Nephron progenitor cell (in vitro differentiated cells): ENCODE data around the gene MSANTD2.

Experiments used
- DNase-seq: peaks from one replicate; pipeline ENCODE4 v3.0.0; 2021
- H3K27ac Mint-ChIP-seq: 2 replicates; pipeline ENCODE4 v1.8.0; 2021; ENCODE audit warnings: mild to moderate bottlenecking, moderate library complexity, mixed read lengths
- H3K27me3 Mint-ChIP-seq: 2 replicates; pipeline ENCODE4 v1.8.0; 2021; ENCODE audit warnings: mild to moderate bottlenecking, low read depth, mixed read lengths; ENCODE audit not compliant: poor library complexity
- H3K36me3 Mint-ChIP-seq: 2 replicates; pipeline ENCODE4 v1.8.0; 2021; ENCODE audit warnings: low read depth, mixed read lengths
- H3K4me1 Mint-ChIP-seq: 2 replicates; pipeline ENCODE4 v1.8.0; 2021; ENCODE audit warnings: mixed read lengths
- H3K4me3 Mint-ChIP-seq: 2 replicates; pipeline ENCODE4 v1.8.0; 2021; ENCODE audit warnings: mild to moderate bottlenecking, moderate library complexity, mixed read lengths
- H3K9me3 Mint-ChIP-seq: 2 replicates; pipeline ENCODE4 v1.8.0; 2021; ENCODE audit warnings: mild to moderate bottlenecking, moderate library complexity, mixed read lengths
- TF ChIP-seq, protein P1 (sequence below): fragments of 200-600 bp; sonication (generic); IDR thresholded peaks from 2 replicates; pipeline ENCODE4 v1.5.0; 2021; ENCODE audit warnings: antibody characterized with exemption

The MSANTD2 gene

DNA sequence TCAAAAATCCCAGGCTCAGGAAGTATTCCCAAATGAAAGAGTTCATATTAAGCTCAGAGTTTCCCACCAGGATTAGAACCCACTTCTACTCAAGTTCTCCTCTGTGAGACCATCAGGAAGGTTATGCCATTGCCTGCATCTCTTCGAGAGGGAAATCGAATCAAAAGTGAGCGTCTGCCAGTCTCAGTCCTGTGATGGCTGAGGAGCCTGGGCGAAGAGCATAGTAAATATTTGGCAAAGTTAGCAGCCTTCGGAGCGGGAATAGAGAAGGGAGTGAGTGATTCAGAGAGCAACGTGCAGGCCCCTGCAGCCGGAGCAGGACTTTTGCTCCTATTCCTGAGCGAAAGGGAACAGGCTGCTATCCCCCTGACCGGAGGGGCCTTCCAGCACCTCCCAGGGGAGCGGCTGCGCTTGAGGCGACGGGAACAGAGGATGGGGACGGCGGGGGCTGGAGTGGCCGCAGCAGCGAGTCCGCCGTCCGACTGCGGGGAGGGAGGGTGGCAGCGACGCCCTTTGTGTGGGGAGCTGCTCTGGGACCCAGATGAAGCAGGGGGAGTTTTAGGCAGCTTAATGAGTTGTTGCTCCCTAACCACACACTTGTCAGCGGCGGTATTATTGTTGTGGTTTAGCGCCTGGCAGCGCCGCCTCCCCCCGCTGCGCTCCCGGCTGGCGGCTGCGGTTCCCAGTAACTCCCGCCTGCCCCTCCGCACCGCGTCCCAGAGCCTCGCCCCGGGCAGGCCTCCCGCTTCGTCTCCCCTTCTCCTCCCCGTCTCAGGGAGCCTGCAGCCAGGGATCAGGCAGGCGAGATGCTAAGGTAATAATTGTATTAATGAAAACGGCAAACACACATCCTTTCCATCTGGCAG is 82.2 kb downstream of the MSANTD2 start:
- Mint-ChIP-seq H3K4me3 (peak overlapping the region; percentile 82), H3K27ac (no peak overlapping the region), H3K36me3 (no peaks in the 10 kb centered on the region), H3K4me1 (peaks cover 45% of the 10 kb centered on the region), H3K9me3 (no peaks in the 10 kb centered on the region), H3K27me3 (peaks cover 99% of the 10 kb centered on the region)
- TF ChIP-seq, protein P1, sequence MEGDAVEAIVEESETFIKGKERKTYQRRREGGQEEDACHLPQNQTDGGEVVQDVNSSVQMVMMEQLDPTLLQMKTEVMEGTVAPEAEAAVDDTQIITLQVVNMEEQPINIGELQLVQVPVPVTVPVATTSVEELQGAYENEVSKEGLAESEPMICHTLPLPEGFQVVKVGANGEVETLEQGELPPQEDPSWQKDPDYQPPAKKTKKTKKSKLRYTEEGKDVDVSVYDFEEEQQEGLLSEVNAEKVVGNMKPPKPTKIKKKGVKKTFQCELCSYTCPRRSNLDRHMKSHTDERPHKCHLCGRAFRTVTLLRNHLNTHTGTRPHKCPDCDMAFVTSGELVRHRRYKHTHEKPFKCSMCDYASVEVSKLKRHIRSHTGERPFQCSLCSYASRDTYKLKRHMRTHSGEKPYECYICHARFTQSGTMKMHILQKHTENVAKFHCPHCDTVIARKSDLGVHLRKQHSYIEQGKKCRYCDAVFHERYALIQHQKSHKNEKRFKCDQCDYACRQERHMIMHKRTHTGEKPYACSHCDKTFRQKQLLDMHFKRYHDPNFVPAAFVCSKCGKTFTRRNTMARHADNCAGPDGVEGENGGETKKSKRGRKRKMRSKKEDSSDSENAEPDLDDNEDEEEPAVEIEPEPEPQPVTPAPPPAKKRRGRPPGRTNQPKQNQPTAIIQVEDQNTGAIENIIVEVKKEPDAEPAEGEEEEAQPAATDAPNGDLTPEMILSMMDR = no peak
- DNase-seq = peak; percentile 68

DNA sequence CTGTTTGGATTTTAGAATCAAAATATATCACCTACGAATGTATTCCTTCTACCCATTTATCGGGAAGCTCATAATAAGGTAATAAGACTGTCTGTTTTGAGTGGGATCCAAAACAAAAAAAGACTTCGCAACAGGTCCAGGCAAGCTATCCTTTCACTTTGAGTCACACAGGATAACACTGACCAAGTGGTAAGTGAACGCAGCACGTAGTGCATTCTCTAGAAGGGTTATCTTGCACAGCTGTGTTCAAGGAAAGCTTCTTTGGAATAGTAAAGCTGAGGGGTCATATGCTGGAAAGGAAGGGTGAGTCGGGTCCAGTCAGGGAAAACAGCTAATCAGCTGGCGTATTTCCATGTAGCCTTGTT is 82.8 kb downstream of the MSANTD2 start:
- Mint-ChIP-seq H3K9me3 (no peaks in the 10 kb centered on the region), H3K4me3 (peak overlapping the region; percentile 82), H3K4me1 (peaks cover 39% of the 10 kb centered on the region), H3K27me3 (peaks cover 98% of the 10 kb centered on the region), H3K27ac (no peak overlapping the region), H3K36me3 (no peaks in the 10 kb centered on the region)
- no peak for DNase-seq
- TF ChIP-seq, protein P1 = no peak

DNA sequence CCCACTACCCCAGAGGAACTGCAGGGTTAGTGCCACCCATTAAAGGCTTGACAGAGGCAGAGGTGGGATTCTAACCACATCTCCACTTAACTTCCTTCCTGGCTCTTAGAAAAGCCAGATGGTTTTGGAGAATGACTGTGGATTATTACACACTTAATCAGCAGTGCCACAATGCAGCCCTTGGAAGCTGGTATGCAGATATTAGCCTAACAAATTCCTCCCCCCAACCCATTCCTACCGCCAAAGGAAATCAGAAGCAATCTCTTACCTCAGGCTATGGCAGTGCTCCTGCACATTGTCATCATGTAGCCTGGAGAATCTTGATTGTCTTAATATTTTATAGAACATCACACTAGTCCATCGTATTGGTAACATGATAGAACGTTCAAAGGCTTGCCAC is 83.6 kb downstream of the MSANTD2 start:
- H3K36me3 Mint-ChIP-seq = no peaks in the 10 kb centered on the region
- TF ChIP-seq, protein P1 = no peak
- DNase-seq = no peak
- H3K27me3 Mint-ChIP-seq = peaks cover 98% of the 10 kb centered on the region
- H3K27ac Mint-ChIP-seq = no peak overlapping the region
- H3K4me1 Mint-ChIP-seq = peaks cover 30% of the 10 kb centered on the region
- H3K9me3 Mint-ChIP-seq = no peaks in the 10 kb centered on the region
- H3K4me3 Mint-ChIP-seq = no peak overlapping the region
